ENCODE data around the gene HPCA.

HPCA gene

GRCh38 chr1:32890516-32891240 lies 4.4 kb downstream of the HPCA start:
- DNase-seq, result no peak

- no peak for DNase-seq
Measured at GRCh38 chr1:32891241-32891570, 4.9 kb downstream of the HPCA start.

GRCh38 chr1:32891630-32892029 lies 5.3 kb downstream of the HPCA start:
- DNase-seq, result no peak

GRCh38 chr1:32892368-32893197 lies 6.3 kb downstream of the HPCA start:
- DNase-seq, result peak; percentile 12

- no peak for DNase-seq
Measured at GRCh38 chr1:32893198-32894018, 7.1 kb downstream of the HPCA start.

- DNase-seq, result no peak
Measured at GRCh38 chr1:32894019-32894600, 7.8 kb downstream of the HPCA start.

GRCh38 chr1:32894681-32895080 lies 8.4 kb downstream of the HPCA start:
- no peak for DNase-seq

- DNase-seq, result no peak
Measured at GRCh38 chr1:32895325-32896215, 9.3 kb downstream of the HPCA start.

- no peak for DNase-seq
Measured at GRCh38 chr1:32896451-32896850, 10.2 kb downstream of the HPCA start.

GRCh38 chr1:32897082-32898049 lies 11.1 kb downstream of the HPCA start:
- DNase-seq, result no peak

- DNase-seq, result no peak
Measured at GRCh38 chr1:32898056-32898455, 11.8 kb downstream of the HPCA start.

GRCh38 chr1:32898958-32899357 lies 12.7 kb downstream of the HPCA start:
- DNase-seq, result no peak

GRCh38 chr1:32899586-32900296 lies 13.4 kb downstream of the HPCA start:
- DNase-seq, result no peak

- DNase-seq, result no peak
Measured at GRCh38 chr1:32900371-32900955, 14.2 kb downstream of the HPCA start.

- DNase-seq, result no peak
Measured at GRCh38 chr1:32900956-32901822, 14.9 kb downstream of the HPCA start, which contains the start of gene TMEM54. Gene TMEM54 (minus strand): TSS chr1:32901389. CDS start chr1:32901238, 151 bp downstream.

GRCh38 chr1:32901823-32902534 lies 15.7 kb downstream of the HPCA start:
- DNase-seq, result no peak

GRCh38 chr1:32902535-32902920 lies 16.2 kb downstream of the HPCA start:
- DNase-seq, result no peak

Data from effector CD8-positive, alpha-beta T cell (primary cell).